NCI-H2227 (cell line): ENCODE data around the gene FCGR1A.
"Not testable (repeated sequence)": the region's sequence is repeated elsewhere in the genome, so short reads cannot be mapped to it uniquely, and the experiment has no call there.

Experiments
- DNase-seq: peaks from one replicate; lab custom pipeline; 2025; ENCODE audit not compliant: unreplicated experiment; lab: John Stamatoyannopoulos, UW

The FCGR1A gene

DNA sequence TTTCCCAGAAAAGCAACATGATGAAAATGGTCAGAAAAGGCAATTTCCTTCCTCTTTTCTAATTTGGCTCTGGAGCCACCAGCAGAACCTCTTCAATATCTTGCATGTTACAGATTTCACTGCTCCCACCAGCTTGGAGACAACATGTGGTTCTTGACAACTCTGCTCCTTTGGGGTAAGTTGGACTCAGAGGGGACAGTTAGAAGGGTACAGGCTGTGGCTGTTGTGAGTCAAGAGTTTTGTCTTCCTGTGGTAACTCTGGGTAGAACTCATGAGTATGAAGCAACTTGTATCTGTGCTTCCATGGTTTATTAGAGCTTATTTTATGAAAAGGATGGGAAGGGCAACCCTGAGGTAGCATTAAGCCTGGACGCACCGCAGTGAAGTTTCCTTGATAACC is at the start of gene FCGR1A:
TSS of gene FCGR1A (plus strand) at position 95 of the 400 bp plus-strand sequence. CDS start at position 145, 50 bp downstream.
- DNase-seq: not testable (repeated sequence)

DNA sequence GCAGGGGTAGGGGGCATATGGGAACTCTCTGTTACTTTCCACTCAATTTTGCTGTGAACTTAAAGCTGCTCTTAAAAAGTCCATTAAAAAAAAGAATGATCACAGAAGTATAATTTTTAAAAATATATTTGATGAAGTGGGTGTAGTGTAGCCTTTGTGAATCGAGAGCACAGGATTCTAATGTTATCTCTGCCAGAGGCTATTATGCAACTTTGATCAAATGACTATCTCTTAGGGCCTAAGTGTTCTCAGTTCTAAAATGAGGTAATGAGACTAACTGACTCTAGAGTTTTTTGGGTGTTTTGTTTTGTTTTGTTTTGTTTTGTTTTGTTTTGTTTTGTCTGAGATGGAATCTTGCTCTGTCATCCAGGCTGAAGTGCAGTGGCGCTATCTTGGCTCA is 49.7 kb upstream of the FCGR1A start:
- not testable (repeated sequence) for DNase-seq

DNA sequence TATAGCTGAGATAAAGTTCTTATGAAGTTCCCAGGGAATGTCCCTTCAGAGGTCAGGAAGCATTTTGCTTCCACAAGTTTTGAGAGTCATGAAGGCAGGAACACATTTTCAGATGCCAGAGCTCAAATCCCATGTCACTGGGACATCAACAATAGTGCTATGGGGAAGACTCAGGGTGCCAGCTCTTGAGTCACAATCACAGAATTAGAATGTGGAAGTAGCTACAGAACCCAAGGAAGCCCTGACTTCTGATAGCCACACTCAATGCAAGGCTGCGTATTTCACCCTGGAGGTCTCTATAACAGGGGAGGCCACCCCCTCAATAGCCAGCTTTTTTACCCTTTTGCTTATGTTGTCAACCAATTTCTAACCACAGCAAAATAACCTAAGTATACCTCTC is 47.8 kb upstream of the FCGR1A start:
- DNase-seq: not testable (repeated sequence)

DNA sequence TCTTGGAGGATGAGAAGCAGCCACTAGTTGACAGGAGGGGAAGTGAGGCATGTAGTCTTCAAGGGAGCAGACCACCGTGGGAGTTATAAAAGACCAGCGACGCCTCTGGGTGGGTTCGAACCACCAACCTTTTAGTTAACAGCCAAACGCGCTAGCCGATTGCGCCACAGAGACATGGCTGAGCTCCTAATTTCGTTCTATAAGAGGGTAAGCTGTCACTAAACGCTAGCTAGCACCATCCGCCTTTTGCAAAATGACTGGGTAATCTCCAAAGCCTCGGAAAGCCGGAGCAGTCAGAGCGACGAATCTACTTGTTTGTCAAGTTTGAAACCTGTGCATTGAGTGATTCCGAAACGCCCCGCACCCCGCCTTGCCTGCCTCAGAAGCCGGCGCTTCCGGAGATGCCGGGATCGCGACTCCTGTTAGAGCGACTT is 42.3 kb upstream of the FCGR1A start:
- peak; percentile 59 for DNase-seq

DNA sequence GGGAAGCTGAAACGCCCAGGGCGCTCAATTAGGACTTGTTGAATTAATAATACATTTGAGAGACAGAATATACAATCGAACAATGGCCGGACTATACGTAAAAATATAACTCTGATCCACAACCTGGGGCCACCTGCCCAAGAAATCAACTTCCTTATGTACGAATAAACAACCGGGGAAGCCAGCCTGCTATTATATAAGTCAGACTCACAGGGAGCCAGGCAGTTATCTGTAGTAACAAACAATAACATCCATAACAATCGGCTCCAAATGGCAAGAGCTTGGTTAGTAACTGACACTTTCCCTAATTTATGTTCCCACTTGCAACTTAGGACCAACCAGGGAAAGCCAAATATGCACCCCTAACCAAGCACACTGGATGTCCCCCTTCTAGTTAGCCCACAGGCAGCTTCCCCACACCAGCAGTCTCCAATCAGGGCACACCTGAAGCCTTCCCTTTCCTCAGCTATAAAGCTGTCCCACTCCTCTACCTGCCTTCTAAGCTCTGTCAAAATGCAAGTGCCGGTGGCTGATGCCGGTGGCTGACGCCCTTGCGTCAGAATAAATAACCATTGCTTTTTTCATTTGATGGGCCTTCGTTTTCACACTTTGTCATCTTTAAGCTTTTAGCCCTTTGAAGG is 41.8 kb upstream of the FCGR1A start:
- DNase-seq: not testable (repeated sequence)

DNA sequence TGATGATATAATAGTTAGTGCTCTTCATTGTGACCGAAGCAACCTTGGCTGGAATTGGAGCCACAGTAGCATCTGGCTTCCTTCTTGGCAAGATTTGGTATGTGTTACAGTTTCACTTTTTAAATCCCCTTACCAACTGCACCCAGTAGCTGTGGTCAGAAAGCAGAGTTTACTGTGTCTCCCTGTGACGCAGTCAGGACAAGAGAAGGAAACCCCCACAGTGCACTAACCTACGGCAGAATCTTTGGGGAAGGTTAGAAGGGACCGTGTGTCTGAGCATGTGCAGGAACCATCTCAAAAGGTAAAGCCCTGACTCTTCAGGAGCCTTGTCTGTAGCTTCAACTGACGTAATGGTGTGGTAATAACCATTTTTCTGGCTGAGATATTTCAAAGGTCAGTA is 40.6 kb upstream of the FCGR1A start:
- not testable (repeated sequence) for DNase-seq

DNA sequence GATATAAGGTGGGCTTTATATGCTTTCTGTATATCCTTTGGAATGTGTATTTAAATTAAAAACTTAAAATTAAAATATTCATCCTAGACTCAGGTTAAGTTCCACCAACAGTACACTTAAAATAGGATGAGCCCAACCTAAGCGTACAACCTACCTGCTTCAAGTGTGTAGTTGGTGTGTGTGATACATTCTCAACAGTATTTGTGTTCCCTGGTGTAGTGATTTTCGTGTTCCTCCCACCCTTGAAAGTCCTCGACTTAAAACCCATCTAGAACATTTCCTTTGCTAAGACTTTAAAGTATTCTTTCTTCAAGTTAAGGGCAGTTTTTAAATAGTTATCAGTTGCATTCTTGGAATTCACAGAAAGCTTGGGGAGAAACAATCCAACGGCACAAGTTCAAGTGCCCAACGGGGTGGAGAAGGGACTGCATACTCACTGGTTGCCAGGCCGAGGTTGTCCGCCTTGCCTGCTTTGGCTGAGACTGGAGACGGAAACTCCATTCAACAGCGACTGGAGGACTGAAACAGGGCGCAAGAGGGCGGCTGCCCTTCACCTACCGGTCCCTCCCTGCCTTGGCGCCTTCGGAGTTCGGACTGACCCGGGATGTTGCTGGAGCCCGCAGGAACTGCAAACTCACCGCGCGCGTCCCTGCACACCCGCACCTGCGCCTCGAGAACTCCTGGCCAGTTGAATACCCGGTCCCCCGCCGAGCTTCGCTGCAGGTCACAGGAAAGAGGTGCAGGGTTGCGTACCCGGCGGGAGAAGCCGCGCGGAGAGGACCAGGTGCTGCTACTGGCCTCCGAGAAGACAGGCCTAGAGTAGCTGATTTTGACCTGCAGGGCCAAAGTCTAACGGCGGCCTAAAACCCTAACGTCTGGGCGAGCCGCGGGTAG is 35.8 kb upstream of the FCGR1A start:
- DNase-seq: not testable (repeated sequence)

DNA sequence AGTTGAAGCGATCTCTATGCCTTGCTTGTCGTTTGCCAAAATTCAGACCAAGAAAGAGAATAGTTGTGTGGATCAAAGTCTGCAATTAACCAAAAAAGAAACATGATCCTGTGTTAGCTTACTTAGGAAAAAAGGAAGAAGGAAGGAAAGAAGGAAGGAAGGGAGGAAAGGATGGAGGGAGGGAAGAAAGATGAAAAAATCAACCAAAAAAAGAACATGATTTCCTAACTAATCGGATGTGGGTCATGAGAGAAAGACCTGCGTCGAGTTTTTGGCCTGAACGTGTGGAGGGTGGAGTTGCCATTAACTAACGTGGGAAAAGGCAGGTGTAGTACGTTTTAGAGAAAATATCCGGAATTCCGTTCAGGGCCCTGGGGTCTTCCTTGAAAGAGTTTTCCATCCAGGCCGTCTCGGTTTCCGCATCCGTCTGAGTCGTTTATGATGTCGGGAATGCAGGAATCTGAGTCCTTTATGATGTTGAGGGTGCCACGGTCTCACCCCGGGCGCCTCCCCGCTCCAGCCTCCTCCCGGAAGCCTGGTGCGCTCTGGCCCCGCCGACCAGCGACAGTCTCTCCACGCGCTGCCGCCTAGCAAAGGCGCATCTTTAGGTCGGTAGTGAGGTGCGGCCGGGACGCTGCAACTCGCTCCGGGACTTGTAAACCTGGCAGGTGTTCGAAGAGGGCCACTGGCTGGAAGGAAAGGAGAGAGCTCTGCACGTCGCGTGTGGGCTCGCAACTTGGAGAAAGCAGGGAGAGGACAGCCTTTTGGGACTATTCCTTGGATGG is 34.9 kb upstream of the FCGR1A start:
- not testable (repeated sequence) for DNase-seq

DNA sequence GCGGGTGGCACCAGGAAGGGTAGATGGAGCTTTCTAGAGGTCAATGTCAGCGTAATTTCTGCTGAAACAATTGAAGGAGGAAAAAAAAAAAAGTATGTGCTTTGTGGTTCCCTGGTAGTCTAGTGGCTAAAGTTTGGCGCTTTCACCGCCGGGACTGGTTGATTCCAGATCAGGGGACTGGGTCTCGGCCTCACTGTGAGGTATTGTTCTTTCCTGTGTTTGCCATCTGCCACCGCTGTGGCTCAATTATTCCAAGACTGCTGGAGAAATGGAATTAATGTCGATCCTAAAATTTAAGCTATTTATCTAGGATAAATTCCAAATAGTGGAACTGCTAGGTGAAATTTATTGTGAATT is 34.4 kb upstream of the FCGR1A start:
- DNase-seq: not testable (repeated sequence)

DNA sequence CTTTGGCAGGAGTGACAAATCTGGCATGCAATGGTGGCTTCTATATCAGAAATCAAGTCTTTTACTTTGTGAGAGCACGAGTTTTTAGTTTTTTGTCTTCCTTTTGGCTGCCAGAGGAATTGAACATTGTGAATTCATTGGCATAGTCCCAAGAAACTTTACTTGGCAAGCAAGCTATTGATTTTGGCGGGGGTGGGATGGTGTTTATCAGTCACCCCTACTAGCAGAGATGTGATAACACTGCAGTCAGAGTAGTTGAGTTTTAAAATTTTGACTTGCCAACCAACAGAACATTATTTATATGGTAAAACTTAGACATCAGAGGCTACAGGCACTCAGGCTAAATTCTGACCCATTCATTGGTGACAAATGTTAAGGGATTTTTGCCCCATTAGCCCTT is 31.9 kb upstream of the FCGR1A start:
- not testable (repeated sequence) for DNase-seq

DNA sequence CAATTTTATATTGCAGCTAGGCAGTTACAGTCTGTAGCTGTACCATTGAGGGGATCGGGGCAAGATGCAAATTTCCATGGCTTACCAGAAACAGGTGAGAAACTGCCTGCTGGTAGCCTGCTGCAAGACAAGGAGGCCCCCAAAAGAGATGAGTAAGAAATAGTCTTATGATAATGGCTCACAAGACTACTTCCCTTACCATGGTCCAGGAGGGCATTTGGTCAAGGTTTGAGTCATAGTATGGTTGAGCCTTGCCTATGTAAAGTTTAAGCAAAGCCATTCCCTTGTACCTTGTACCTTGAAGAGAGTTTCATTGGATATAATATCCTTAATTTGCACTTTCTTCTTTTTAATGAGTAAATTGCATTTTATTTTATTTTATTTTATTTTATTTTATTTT is 30.3 kb upstream of the FCGR1A start:
- DNase-seq: not testable (repeated sequence)

DNA sequence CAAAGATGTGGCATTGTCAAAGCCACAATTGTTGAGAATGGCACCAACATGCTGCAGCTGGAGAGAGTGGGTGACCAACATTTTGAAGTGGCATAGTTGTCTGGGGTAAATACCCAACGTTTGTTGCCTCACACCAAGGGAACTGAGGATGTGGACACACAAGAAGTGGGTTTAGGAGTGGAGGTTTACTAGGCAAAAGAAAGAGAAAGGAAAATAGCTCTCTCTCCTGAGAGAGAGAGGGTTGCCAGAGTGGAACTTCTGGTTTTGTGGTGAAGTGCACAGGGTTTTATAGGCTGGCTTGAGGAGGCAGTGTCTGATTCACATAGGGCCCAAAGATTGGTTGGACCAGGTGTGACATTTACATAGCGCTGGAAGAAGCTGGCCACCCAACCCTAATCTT is 29.0 kb upstream of the FCGR1A start:
- not testable (repeated sequence) for DNase-seq

DNA sequence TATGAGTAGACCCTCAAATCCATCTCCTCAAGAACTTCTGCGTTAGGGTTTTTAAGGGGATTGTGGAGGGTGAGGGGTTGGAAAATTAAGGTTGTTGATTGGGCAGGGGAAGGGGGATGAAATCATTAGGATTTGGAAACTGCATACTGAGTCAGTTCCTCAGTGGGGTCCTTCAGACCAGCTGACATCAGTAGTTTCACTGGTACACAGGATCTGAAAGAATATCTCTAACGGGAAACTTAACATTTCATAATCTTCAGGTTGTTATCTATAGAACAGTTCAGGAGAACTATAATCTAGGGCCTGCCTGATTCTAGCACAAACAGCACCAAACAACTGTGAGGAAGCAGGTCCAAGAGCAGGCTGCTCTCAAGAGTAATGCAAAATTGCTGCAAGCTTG is 27.2 kb upstream of the FCGR1A start:
- not testable (repeated sequence) for DNase-seq

DNA sequence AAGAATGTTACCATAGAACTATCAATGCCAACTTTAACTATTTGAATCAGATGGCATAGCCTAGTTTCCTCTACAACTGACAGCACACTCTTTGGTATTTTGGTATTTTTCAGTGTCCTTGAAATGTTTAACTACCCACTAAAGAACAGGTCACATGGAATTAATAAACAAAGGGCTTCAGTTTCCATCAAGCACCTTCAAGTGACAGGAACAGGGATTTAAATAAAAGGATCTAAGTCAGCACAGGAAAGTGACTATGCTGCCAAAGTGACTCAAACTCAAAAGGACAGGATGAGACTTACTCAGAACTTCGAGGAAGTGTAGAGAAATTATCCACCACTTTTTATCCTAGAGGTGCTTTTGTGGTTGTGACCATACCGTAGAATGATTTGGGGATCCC is 20.2 kb upstream of the FCGR1A start:
- not testable (repeated sequence) for DNase-seq

DNA sequence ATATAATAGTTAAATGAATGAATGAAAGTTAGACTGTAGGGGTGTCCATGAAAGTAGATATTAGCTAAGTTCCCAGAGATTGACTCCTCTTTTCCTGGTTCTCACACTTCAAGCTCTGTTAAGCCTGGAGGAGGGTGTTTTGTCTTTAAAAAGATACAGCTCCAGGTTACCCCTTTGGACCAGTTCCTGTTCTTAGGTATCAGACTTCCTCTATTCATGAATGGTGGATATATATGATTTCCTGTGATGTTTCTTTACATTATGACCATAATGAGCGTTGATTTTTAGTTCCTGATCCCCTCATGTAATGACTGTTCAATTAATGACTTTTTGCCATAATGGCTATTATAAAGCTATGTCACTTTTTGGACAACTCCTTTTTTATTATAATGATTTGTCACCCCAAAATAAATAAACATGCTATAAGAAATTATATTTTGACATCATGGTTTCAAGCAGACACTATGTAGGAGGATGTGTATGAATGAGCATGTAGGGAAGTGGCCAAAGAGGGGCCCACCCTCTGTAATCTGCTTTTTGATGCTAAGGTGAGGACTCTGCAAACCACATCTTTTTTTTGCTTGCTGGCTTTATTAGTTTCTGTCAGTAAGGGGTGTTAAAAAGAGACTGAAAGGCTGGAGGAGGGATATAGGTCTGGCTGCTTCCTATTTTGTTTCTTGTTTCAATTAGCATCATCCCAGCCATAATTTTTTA is 18.2 kb upstream of the FCGR1A start:
- not testable (repeated sequence) for DNase-seq

DNA sequence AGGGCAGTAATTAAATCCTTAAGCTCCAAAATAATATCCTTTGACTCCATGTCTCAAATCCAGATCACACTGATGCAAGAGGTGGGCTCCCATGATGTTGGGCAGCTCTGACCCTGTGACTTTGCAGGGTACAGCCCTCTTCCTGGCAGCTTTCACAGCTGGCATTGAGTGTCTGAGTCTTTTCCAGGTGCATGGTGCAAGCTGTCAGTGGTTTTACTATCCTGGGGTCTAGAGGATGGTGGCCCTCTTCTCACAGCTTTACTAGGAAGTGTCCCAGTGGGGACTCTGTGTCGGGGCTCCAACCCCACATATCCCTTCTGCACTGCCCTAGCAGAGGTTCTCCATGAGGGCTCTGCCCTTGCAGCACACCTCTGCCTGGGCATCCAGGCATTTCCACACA is 16.3 kb upstream of the FCGR1A start:
- not testable (repeated sequence) for DNase-seq

DNA sequence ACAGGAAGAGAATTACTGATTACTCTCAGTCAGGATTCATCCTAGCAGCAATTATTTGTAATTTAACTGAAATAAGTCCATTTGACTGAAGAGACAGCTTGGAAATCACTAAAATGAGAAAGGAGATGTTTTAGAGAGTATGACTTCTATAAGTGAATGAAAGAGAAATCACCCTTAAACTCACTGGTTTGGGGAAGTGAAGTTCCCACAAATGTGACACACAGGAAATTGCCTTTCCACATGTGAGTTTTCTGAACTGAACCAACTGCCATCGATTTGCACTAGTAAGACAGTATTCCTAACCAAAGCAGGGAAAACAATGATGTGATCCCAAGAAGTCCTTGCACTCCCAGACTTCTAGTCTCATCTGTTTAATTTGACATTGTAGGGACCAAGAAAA is 13.3 kb upstream of the FCGR1A start:
- DNase-seq: not testable (repeated sequence)

DNA sequence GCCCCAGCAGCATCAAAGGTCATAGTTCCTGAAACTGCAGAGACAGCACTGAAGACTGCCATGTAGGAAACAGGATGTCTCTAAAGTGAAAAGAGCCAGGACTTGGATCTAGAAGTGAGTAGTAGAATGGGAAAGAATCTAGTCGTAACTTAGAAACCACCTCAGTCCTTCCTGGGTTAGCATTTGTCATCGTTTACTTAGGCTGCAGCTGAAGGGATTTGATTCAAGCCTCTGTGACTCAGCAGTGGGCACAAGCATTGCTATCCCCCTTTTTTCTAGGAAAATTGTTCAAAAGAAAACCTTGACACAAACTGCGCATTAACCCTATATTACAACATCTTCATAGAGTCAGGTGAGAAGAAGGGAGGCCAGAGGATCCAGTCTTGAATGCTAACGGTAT is 11.8 kb upstream of the FCGR1A start:
- not testable (repeated sequence) for DNase-seq

DNA sequence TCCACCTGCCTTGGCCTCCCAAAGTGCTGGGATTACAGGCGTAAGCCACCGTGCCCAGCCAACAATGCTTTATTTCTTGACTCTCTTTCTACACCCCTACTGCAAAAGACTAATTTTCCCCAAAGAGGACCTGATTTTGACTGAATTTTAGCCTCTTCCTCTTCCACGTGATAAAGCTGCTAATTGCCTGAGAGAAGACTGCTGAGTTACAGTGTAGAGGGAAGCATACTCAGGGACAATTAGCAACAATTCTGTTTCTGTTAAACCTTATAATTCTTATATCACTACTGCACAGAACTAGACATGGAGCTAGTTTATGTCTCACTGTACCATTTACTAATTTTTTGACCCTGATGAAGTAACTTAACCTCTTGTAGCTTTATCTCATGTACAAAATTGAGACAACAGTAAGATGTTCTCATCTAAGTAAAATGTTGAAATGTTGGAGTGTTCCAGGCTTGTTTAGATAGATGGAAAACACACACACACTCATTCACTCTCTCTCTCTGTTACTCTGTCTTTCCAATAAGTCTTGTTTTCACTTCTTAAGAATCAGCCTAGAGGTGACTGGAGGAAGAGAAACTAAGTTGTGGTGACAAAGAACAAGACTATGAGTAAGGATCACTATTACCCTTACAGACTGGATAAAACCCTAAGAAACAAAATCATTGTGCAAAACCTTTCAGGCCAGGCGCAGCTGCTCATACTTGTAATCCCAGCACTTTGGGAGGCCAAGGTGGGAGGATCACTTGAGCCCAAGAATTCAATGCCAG is 10.7 kb upstream of the FCGR1A start:
- DNase-seq: not testable (repeated sequence)
